Activated naive CD4-positive, alpha-beta T cell treated with anti-CD3 and anti-CD28 coated beads, Interleukin-2, amount 10 ng/mL, durations not matched to agents 5 hours and 36 hours (primary cell): ENCODE data around the gene DIAPH2. TPM values are rescaled to one million over a fixed set of nuclear protein-coding genes. Genes with fewer than 3 reads are reported as not detected.

Source experiments
- total RNA-seq, 2 experiments: library from RNA; stranded (reverse); gene quantifications; one replicate each; pipeline ENCODE4 v1.2.3, GENCODE V29; 2021

DIAPH2 gene
- total RNA-seq, result 10 to 100 TPM; 13.5 to 13.7 TPM

DNA sequence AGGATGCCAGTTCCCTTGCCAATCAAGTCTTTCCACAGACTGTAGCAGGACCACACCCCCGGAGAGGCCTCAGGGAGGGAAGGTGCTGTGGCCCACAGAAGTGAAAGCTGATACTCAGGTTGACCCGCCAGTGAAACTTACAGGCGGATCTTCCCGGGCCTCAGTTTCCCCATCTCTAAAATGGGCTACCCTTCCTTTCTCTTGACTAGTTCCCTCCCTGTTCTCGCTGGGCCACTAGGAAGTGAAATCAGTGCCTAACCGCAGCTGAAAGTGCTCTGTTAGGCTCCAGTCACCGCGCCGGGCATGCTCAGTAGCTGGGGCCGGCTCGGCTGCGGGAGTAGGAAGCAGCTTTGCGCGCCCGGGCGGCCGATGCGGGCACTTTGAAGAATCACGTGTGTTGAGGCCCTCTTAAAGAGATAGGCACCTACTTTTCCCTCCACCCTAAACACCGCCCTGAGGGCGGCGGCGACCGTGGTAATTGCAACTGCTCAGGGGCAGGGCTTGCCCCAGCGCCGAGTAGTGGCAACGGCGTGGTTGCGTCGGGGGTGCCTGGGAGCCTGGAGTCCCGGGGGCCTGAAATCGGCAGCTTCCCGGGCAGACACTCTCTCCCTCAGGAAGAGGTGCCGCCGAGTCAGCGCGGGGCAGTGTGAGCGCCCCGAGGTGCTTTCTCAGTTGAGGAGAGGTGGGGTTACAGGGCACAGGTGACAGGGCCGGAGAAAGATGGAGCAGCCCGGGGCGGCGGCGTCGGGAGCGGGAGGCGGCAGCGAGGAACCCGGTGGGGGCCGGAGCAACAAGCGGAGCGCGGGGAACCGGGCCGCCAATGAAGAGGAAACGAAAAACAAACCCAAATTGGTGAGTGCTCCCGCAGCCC is at the start of gene DIAPH2:
DIAPH2 (plus strand) TSS at position 504 of the 871 bp plus-strand sequence.

DNA sequence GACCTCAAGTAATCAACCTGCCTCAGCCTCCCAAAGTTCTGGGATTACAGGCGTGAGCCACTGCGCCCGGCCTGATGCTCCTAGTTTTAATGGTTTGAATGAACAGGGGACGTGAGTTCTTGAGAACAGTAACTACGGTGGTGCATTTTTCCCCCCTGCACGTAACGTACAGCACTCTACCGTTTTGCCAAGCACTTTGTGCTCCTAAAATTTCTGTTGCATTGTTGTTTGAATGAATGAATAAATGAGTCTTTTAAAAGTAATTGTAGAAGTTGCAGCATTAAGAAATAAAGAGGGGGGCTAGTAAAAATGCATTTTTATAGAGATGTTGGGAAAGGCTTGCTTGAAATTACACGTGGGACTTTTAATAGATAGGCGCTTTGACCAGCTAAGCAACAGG is 199.0 kb downstream of the DIAPH2 start, which contains the start of gene RPA4:
RPA4 (plus strand) TSS at position 301 of the 400 bp plus-strand sequence. CDS start 403 bp downstream, outside the sequence.

Other genes with a start within 250 kb of the DIAPH2 start
- under 1 TPM; 0.72 to 0.96 TPM for gene RPA4, start 199.1 kb downstream of the DIAPH2 start, total RNA-seq